Measurements from ENCODE around the gene STON1.

- TF ChIP-seq CTCF (conservative IDR thresholded peaks at IDR 0.05) (no peak), ZFX (IDR thresholded peaks at IDR 0.05) (no peak)
These were observed 760 bp upstream of the STON1 start for GRCh38 chr2:48529194-48529593.
